ENCODE measurements around the gene CKM.

DNA sequence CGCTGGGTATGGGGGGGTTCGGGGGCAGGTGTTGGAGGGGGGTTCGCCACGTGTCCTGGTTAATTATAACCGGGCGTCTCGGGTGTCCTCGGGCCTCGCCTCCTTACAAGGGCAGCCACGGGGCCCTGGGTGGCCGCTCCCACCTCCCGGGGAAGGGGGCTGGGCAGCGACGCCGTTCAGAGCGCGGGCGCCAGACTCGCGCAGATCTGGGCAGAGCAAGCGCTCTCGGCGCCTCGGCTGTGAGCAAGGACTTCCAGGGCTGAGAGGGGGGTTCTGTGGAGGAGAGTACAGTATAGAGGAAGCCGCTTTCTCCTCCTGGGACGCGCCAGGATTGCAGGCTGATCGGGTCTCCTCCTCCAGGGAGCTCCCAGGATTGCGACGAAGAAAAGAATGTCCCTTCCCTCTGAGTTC is 1.0 kb upstream of the CKM start:
- no peak for TF ChIP-seq CTCF (IDR thresholded peaks at IDR 0.05)
- no peak for TF ChIP-seq EZH2phosphoT487 (IDR thresholded peaks at IDR 0.05)
- no peak for TF ChIP-seq EZH2 (IDR thresholded peaks at IDR 0.05)

All from neural progenitor cell (in vitro differentiated cells).